CD4-positive, alpha-beta memory T cell (primary cell): ENCODE results near the gene ATP5PD. TPM values are rescaled to one million over a fixed set of nuclear protein-coding genes. Genes with fewer than 3 reads are reported as not detected.
"Not testable (repeated sequence)": the region's sequence is repeated elsewhere in the genome, so short reads cannot be mapped to it uniquely, and the experiment has no call there.

Source experiments
- CTCF ChIA-PET: fragments of 350-600 bp; sonication (Branson Sonifier 250); formaldehyde crosslinking; loops from one replicate; lab custom pipeline; 2021; ENCODE audit warnings: inconsistent platforms; ENCODE audit not compliant: partially characterized antibody; lab: Charles Lee
- POLR2A ChIA-PET: fragments of 350-600 bp; sonication (Branson Sonifier 250); formaldehyde crosslinking; loops from one replicate; lab custom pipeline; 2021; ENCODE audit not compliant: partially characterized antibody; lab: Charles Lee
- DNase-seq, 5 donors: peaks; one replicate each; pipeline versions ENCODE4 v3.0.0 to v3.0.0-alpha.2; 2020 to 2022; ENCODE audit warnings: mixed read lengths in 1 of 5
- H3K27ac ChIP-seq: one replicate; pipeline ENCODE4 v1.7.0; 2013; ENCODE audit warnings: low read depth, low read length
- H3K27me3 ChIP-seq: 2 replicates; pipeline ENCODE4 v1.7.0; 2013; ENCODE audit warnings: mild to moderate bottlenecking, low read length, moderate library complexity; ENCODE audit not compliant: insufficient read depth
- H3K36me3 ChIP-seq: 2 replicates; pipeline ENCODE4 v1.7.0; 2013; ENCODE audit warnings: mild to moderate bottlenecking, low read length, moderate library complexity; ENCODE audit not compliant: insufficient read depth
- H3K4me1 ChIP-seq: 2 replicates; pipeline ENCODE4 v1.7.0; 2013; ENCODE audit warnings: mild to moderate bottlenecking, low read length, moderate library complexity; ENCODE audit not compliant: insufficient read depth
- H3K4me3 ChIP-seq, 2 donors: one replicate each; pipeline ENCODE4 v1.7.0; 2013; ENCODE audit warnings: low read length in 2 of 2, mild to moderate bottlenecking in 1 of 2
- H3K9me3 ChIP-seq, 2 donors: one replicate each; pipeline ENCODE4 v1.7.0; 2013; ENCODE audit warnings: low read length in 2 of 2, control low read depth in 1 of 2; ENCODE audit not compliant: control insufficient read depth in 1 of 2
- H3K27ac Mint-ChIP-seq, 7 donors: one replicate each; pipeline ENCODE4 v1.8.0; 2020 to 2021; ENCODE audit warnings: mixed read lengths in 7 of 7, mild to moderate bottlenecking in 6 of 7, inconsistent platforms in 3 of 7, moderate library complexity in 3 of 7
- H3K27me3 Mint-ChIP-seq, 2 donors: one replicate each; pipeline ENCODE4 v1.8.0; 2020 to 2021; ENCODE audit warnings: mixed read lengths in 2 of 2
- H3K36me3 Mint-ChIP-seq, 2 donors: one replicate each; pipeline ENCODE4 v1.8.0; 2020 to 2021; ENCODE audit warnings: mixed read lengths in 2 of 2, inconsistent platforms in 1 of 2, mild to moderate bottlenecking in 1 of 2
- H3K4me1 Mint-ChIP-seq, 4 donors: one replicate each; pipeline ENCODE4 v1.8.0; 2020 to 2021; ENCODE audit warnings: mixed read lengths in 4 of 4, mild to moderate bottlenecking in 1 of 4
- H3K4me3 Mint-ChIP-seq, 8 donors: one replicate each; pipeline ENCODE4 v1.8.0; 2020 to 2021; ENCODE audit warnings: mixed read lengths in 8 of 8, mild to moderate bottlenecking in 7 of 8, moderate library complexity in 6 of 8, inconsistent platforms in 3 of 8
- H3K9me3 Mint-ChIP-seq, 8 donors: one replicate each; pipeline ENCODE4 v1.8.0; 2020 to 2021; ENCODE audit warnings: mixed read lengths in 8 of 8, mild to moderate bottlenecking in 5 of 8, inconsistent platforms in 3 of 8, moderate library complexity in 1 of 8
- intact Hi-C: fragments of 100-400 bp; cut with micrococcal nuclease; formaldehyde crosslinking; loops from one replicate; pipeline ENCODE4 v1.15.1; 2023
- polyA plus RNA-seq, 2 donors: library from polyadenylated mRNA; unstranded; fragments of 300-500 nt; fragmentation: Illumina TruSeq; gene quantifications; one replicate each; pipeline ENCODE4 v1.2.3, GENCODE V29; 2021
- total RNA-seq, 2 experiments: library from RNA; stranded (reverse); gene quantifications; one replicate each; pipeline ENCODE4 v1.2.3, GENCODE V29; 2021

The ATP5PD gene
- total and polyA plus RNA-seq, 4 experiments from 2014 or later: 167 to 552 (median 300) TPM

DNA sequence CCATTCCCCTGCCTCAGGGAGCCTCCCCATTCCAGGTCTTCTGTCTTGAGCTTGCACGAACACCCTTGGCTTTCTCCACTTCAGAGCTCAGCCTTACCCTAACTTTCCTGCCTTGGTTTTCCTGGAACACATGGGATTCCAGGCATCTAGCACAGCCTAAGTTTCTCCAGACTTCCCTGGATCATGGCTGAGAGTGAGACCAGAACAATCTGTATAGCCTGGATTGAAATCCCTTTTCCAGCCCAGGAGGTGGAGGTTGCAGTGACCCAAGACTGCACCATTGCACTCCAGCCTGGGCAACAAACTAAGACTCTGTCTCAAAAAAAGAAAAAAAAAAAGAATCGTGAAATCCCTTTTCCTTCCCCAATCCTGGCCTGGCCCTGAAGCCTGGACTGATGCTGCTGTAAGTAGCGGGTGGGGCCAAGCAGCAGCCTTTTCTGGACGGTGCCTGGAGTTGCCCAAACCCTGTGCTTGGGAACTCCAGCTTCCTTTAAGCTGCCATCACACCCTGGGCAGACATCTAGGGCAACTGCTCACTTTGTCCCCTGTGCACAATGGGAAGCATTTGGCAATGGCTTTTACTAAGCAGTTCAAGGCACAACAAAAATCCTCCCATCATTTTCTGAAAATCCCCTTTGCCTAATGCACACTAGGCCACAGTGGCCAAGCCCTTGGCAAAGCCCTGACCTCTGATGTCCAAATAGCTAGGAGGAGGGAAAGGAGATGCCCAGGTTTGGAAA, 29.0 kb upstream of the ATP5PD start:
- H3K27ac ChIP-seq: no peak overlapping the region
- CTCF ChIA-PET: interaction anchor here (0.6 to 1.7 kb wide), 3 partner anchors 63 to 126 kb away, joined by 3 to 4 read pairs (median 4); partner anchors contain the start of gene MRPL58
- H3K36me3 Mint-ChIP-seq: no peaks in the 10 kb centered on the region
- intact Hi-C loops: no loop called here
- H3K36me3 ChIP-seq: no peaks in the 10 kb centered on the region
- H3K27me3 ChIP-seq: no peaks in the 10 kb centered on the region
- H3K4me1 Mint-ChIP-seq: peaks cover 0 to 24% (median 11%) of the 10 kb centered on the region in 4 donors
- peaks cover 27% of the 10 kb centered on the region for H3K4me1 ChIP-seq
- H3K9me3 ChIP-seq: no peaks in the 10 kb centered on the region
- no peaks in the 10 kb centered on the region for H3K27me3 Mint-ChIP-seq
- POLR2A ChIA-PET: interaction anchor here (1.3 to 4.1 kb wide), 3 partner anchors 13 to 88 kb away, joined by 3 to 26 read pairs (median 6); partner anchors contain the start of genes MRPL58 and SLC16A5
- no peak for DNase-seq
- H3K27ac Mint-ChIP-seq: peak overlapping the region in 1 of 7 donors; percentile 42
- no peak overlapping the region for H3K4me3 Mint-ChIP-seq
- no peak overlapping the region for H3K4me3 ChIP-seq
- no peaks in the 10 kb centered on the region for H3K9me3 Mint-ChIP-seq

DNA sequence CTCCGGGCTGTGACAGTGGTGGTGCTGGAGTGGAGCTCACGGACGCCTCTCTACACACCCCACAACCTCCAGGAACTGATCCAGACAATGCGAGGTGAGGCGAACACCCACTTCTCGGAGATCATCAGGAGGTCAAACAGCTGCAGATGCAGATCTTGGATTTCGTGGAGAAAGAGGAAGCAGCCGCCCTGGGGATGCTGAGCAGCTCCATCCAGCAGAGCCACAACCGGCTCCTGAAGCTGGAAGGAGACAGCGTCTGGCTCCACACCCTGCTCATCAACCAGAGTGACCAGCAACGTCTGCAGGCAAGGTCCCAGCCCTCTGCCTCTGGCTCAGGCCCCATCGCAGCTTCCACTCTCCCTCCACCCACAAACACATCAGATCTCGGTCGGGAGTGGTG, 27.8 kb upstream of the ATP5PD start:
- Mint-ChIP-seq H3K27ac (no peak overlapping the region), H3K4me3 (no peak overlapping the region), H3K27me3 (no peaks in the 10 kb centered on the region), H3K9me3 (no peaks in the 10 kb centered on the region), H3K36me3 (no peaks in the 10 kb centered on the region), H3K4me1 (peaks cover 0 to 19% (median 8%) of the 10 kb centered on the region in 4 donors)
- Histone ChIP-seq H3K27ac (no peak overlapping the region), H3K9me3 (no peaks in the 10 kb centered on the region), H3K4me3 (no peak overlapping the region), H3K27me3 (no peaks in the 10 kb centered on the region), H3K36me3 (no peaks in the 10 kb centered on the region), H3K4me1 (peaks cover 19% of the 10 kb centered on the region)
- ChIA-PET CTCF (interaction anchor here (1.3 kb wide), 1 partner anchor 127 kb away, joined by 3 read pairs; no protein-coding TSS in a partner anchor), POLR2A (no interaction called here)
- no peak for DNase-seq
- intact Hi-C loops: no loop called here

DNA sequence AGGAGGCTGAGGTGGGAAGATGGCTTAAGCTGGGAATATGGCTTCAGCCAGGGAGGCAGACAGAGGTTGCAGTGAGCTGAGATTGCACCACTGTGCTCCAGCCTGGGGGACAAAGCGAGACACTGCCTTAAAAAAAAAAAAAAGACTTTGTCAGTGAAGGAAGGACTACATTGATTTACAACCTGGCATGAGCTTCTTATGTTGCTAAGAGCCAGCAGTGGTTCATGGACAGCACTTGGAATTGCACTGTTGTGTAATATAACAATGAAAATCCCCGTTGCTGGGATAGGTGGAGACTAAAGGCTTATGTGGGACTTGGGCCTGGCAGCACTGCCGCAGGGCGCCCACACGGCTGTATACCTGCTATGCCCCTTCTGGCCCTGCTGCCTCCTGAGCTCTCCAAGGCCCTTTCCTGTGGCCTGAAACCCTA, 26.9 kb upstream of the ATP5PD start:
- Histone ChIP-seq H3K9me3 (no peaks in the 10 kb centered on the region), H3K36me3 (no peaks in the 10 kb centered on the region), H3K4me1 (peaks cover 15% of the 10 kb centered on the region), H3K27ac (no peak overlapping the region), H3K4me3 (no peak overlapping the region), H3K27me3 (no peaks in the 10 kb centered on the region)
- POLR2A ChIA-PET: interaction anchor here (1.2 to 1.8 kb wide), 3 partner anchors 25 to 40 kb away, joined by 3 to 4 read pairs (median 3); partner anchors contain the start of gene ARMC7
- intact Hi-C loops: no loop called here
- no peak for DNase-seq
- H3K4me3 Mint-ChIP-seq: no peak overlapping the region
- H3K4me1 Mint-ChIP-seq: peaks cover 2 to 13% (median 6%) of the 10 kb centered on the region in 4 donors
- no peaks in the 10 kb centered on the region for H3K36me3 Mint-ChIP-seq
- no peak overlapping the region for H3K27ac Mint-ChIP-seq
- CTCF ChIA-PET: interaction anchor here (0.9 to 1.3 kb wide), 4 partner anchors 33 to 128 kb away, joined by 3 to 4 read pairs (median 3); partner anchors contain the start of gene MRPL58
- H3K9me3 Mint-ChIP-seq: no peaks in the 10 kb centered on the region
- no peaks in the 10 kb centered on the region for H3K27me3 Mint-ChIP-seq

DNA sequence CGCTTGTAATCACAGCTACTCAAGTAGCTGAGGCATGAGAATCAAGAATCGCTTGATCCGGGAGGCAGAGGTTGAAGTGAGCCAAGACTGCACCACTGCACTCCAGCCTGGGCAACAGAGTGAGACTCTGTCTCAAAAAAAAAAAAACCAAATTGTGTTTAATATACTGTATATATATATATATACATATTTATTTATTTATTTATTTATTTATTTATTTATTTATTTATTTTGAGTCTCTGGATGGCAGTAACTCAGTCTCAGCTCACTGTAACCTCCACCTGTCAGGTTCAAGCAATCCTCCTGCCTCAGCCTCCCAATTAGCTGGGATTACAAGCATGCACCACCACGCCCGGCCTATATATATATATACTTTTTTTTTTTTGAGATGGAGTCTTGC, 26.1 kb upstream of the ATP5PD start:
- H3K4me1 ChIP-seq: peaks cover 10% of the 10 kb centered on the region
- H3K27me3 Mint-ChIP-seq, H3K4me3 ChIP-seq, H3K9me3 ChIP-seq, H3K27ac ChIP-seq, H3K27me3 ChIP-seq, intact Hi-C loops, H3K36me3 Mint-ChIP-seq, H3K9me3 Mint-ChIP-seq, H3K27ac Mint-ChIP-seq, DNase-seq, H3K36me3 ChIP-seq, H3K4me3 Mint-ChIP-seq: not testable (repeated sequence)
- H3K4me1 Mint-ChIP-seq: peaks cover 4 to 11% (median 8%) of the 10 kb centered on the region in 4 donors
- POLR2A ChIA-PET: interaction anchor here (1.2 to 1.8 kb wide), 3 partner anchors 24 to 41 kb away, joined by 3 to 4 read pairs (median 3); partner anchors contain the start of gene ARMC7
- CTCF ChIA-PET: interaction anchor here (0.6 to 1.8 kb wide), 5 partner anchors 13 to 41 kb away, joined by 3 to 5 read pairs (median 4); no protein-coding TSS in a partner anchor

DNA sequence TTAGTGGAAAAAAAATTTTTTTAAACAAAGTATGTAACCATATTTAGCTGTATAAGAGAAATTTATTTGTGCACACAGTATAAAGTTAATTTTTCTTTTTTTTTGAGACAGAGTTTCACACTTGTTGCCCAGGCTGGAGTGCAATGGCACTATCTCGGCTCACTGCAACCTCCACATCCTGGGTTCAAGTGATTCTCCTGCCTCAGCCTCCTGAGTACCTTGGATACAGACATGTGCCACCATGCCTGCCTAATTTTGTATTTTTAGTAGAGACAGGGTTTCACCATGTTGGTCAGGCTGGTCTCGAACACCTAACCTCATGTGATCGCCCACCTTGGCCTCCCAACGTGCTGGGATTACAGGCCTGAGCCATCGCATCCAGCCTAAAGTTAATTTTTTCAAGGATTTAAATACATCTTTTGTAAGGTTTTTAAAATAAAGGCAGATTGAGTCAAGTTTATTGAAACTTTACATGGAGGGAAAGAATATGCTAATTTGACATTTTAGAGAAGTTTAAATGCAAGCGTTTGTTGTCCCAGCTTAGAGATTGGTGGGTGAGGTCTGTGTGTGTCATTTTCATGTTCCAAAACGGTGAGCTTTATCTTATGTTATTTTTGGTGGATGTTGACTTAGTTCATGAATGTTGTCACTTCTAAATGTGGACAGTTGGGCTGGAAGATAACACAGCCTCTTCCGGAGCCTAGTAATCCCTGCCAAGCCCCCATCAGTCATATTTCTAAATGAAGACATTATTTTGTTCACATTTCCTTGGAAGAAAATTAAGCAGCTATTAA, 24.9 kb upstream of the ATP5PD start:
- H3K36me3 Mint-ChIP-seq, H3K27ac ChIP-seq, intact Hi-C loops, H3K27me3 Mint-ChIP-seq, H3K4me3 ChIP-seq, H3K27me3 ChIP-seq, H3K4me3 Mint-ChIP-seq, DNase-seq, H3K9me3 ChIP-seq, H3K27ac Mint-ChIP-seq, H3K36me3 ChIP-seq, H3K9me3 Mint-ChIP-seq: not testable (repeated sequence)
- ChIA-PET POLR2A (interaction anchor here (0.5 kb wide), 1 partner anchor 268 kb away, joined by 3 read pairs; no protein-coding TSS in a partner anchor), CTCF (interaction anchor here (1.1 to 2.3 kb wide), 4 partner anchors 17 to 130 kb away, joined by 3 to 6 read pairs (median 4); no protein-coding TSS in a partner anchor)
- H3K4me1 ChIP-seq: peaks cover 10% of the 10 kb centered on the region
- peaks cover 8 to 17% (median 12%) of the 10 kb centered on the region in 4 donors for H3K4me1 Mint-ChIP-seq

DNA sequence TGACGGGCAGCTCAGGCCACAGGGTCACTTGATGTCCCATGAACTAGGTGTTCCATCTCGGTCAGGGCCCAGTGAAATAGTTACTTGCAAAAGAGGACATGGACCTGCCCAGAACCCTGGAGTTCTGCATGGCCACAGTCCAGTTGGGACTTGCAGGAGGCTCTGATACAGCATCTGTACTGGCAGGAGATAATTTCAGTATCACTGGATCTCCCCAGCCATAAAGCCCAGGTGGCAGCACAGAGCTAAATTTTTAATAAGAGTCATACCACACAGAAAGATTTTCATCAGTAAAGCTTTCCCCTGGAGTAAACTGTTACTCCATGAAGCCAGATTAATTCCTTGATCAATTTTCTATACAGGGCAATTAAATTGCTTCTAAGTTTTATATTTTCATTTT, 23.0 kb upstream of the ATP5PD start:
- H3K4me1 Mint-ChIP-seq: peaks cover 13 to 34% (median 23%) of the 10 kb centered on the region in 4 donors
- no peak for DNase-seq
- CTCF ChIA-PET: interaction anchor here (1.0 to 2.3 kb wide), 12 partner anchors 10 to 168 kb away, joined by 3 to 12 read pairs (median 5); partner anchors contain the start of gene NT5C
- intact Hi-C loops: no loop called here
- Histone ChIP-seq H3K27ac (no peak overlapping the region), H3K27me3 (no peaks in the 10 kb centered on the region), H3K4me1 (peaks cover 21% of the 10 kb centered on the region), H3K9me3 (no peaks in the 10 kb centered on the region), H3K4me3 (no peak overlapping the region), H3K36me3 (no peaks in the 10 kb centered on the region)
- peak overlapping the region in 4 of 7 donors; percentile 25 to 62 (median 38) for H3K27ac Mint-ChIP-seq
- POLR2A ChIA-PET: interaction anchor here (1.1 to 1.3 kb wide), 3 partner anchors 10 to 44 kb away, joined by 3 to 5 read pairs (median 4); no protein-coding TSS in a partner anchor
- H3K9me3 Mint-ChIP-seq: no peaks in the 10 kb centered on the region
- H3K36me3 Mint-ChIP-seq: peaks cover 0 to 2% of the 10 kb centered on the region in 2 donors
- no peaks in the 10 kb centered on the region for H3K27me3 Mint-ChIP-seq
- H3K4me3 Mint-ChIP-seq: no peak overlapping the region
